ENCODE results near the gene COLEC11.

COLEC11 gene

DNA sequence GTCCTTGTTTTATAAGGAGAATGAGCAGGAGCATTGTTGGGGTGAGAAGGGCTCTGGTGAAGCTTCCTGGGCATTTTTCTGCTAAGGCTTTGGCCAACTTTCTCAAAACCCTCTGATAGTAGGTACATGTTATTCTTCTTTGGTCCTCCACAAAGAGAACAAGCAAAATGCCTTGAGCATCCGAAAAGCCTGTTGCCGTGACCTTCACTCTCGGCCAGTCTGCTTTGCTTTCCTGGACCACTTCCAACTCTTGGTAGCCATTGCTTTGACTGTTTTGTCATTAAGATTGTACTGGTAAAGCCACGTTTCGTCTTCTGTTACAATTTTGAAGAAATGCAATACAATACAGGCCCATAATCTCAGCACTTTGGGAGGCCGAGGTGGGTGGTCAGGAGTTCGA lies 35.7 kb downstream of the COLEC11 start:
- TF ChIP-seq, protein P1, sequence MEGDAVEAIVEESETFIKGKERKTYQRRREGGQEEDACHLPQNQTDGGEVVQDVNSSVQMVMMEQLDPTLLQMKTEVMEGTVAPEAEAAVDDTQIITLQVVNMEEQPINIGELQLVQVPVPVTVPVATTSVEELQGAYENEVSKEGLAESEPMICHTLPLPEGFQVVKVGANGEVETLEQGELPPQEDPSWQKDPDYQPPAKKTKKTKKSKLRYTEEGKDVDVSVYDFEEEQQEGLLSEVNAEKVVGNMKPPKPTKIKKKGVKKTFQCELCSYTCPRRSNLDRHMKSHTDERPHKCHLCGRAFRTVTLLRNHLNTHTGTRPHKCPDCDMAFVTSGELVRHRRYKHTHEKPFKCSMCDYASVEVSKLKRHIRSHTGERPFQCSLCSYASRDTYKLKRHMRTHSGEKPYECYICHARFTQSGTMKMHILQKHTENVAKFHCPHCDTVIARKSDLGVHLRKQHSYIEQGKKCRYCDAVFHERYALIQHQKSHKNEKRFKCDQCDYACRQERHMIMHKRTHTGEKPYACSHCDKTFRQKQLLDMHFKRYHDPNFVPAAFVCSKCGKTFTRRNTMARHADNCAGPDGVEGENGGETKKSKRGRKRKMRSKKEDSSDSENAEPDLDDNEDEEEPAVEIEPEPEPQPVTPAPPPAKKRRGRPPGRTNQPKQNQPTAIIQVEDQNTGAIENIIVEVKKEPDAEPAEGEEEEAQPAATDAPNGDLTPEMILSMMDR (IDR thresholded peaks at IDR 0.05; ENCODE audit: extremely low read depth, insufficient read depth, missing control alignments), result no peak
- in situ Hi-C loops (cut with MboI; ENCODE audit: low pct_unique_long_range_greater_than_20kb, low sequenced_read_pairs, unreplicated experiment), result no loop called here
- no peak for DNase-seq (ENCODE audit: low spot score)

DNA sequence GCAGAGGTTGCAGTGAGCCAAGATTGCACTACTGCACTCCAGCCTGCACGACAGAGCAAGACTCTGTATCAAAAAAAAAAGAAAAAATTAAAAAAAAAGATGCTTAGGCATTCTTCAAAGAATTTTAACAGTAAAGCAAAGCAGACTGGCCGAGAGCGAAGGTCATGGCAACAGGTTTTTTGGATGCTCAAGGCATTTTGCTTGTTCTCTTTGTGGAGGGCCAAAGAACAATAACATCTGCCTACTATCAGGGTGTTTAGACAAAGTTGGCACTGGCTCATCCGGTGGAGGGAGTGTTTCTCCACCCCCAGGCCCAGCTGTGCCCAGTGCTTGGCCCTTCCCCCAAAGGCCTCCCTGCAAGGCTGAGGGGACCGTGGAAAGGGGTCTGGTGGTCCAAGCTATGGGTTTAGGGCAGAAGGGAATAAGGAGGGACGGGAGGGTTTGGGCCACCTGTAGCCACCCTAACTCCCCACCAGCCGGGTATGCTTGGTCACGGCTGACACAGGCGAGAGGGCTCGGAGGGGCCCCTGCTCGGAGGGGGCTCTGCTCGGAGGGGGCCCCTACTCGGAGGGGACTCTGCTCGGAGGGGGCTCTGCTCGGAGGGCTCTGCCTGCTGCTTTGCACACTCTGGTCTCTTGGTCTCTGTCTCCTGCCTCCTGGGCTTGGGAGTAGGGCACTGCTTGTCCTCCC lies 36.4 kb downstream of the COLEC11 start:
- TF ChIP-seq, protein P1 (IDR thresholded peaks at IDR 0.05; ENCODE audit: extremely low read depth, insufficient read depth, missing control alignments), result no peak
- in situ Hi-C loops (cut with MboI; ENCODE audit: low pct_unique_long_range_greater_than_20kb, low sequenced_read_pairs, unreplicated experiment), result no loop called here
- no peak for DNase-seq (ENCODE audit: low spot score)

DNA sequence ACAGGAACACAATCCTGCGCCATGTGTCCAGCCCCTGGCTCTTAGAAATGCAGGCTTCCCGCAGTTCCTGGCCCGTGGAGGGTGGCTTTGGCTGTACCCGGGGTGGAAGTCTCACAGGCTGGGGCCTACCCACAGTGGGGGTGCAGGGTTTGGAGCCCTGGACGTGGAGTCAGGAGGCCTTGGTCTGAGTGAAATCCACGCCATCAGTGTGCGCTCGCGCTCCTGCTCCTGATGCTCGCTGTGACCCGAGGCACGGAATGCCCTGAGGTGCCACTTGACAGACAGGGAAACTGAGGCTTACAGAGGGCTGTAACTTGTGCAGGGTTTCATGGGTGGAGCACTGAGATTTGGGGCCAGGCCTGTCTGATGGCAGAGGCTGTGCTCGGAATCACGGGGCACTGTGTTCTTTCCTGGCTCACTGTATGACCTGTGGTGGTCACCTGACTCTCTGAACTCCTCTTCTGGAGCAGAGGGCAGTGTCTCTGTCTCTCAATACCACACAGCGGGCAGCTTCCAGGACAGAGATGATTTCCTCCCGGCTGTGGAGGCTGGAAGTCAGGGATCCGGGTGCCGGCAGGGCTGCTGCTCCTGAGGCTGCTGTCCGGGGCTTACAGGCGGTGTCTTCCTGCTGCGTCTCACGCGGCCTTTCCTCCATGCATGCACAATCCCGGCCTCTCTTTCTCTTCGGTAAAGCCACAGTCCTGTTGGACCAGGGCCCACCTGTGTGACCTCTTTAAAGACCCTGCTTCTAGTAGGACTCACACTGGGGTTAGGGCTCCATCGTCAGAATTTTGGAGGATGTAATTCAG lies 37.1 kb downstream of the COLEC11 start:
- no peak for DNase-seq (ENCODE audit: low spot score)
- in situ Hi-C loops (cut with MboI; ENCODE audit: low pct_unique_long_range_greater_than_20kb, low sequenced_read_pairs, unreplicated experiment), result no loop called here
- TF ChIP-seq, protein P1 (IDR thresholded peaks at IDR 0.05; ENCODE audit: extremely low read depth, insufficient read depth, missing control alignments), result no peak

DNA sequence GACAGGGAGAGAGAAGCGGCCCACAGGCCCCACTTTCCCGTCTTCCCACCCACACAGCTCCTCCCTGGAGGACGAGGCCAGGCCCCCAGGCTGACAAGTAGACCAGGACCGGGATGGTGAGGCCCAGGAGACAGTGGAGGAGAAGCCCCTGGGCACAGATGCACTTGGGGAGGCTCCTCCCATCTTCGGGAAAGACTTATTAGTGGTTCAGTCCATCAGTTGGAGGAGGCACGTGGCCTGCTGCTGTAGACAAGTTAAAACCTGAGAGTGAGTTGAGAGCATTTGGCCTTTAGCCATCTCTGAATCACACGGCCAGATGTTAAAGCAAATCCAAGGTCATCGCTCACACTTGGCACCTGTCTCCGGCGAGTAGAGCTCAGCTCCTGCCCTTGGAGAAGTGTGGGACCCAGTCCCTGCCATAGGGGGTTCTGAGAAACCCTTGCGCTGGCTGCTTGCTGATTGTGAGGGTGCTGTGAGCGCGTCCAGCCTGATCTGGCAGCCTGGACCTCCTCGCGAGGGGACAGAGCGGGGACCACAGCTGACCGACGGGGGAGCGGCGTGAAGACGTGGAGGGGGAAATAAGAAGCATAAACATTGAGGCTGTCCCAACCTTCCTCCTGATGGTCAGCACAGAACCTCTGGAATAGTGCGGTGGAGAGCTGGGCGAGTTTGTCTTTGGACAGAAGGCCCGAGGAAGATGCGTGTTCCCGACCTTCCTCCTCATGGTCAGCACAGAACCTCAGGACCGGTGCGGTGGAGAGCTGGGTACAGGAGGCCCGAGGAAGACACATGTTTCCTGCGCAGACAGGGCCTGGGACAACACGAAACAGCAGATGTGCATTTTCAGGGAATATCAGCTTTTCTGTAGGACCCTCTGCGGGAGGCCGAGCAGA lies 38.4 kb downstream of the COLEC11 start:
- in situ Hi-C loops (cut with MboI; ENCODE audit: low pct_unique_long_range_greater_than_20kb, low sequenced_read_pairs, unreplicated experiment), result no loop called here
- TF ChIP-seq, protein P1 (IDR thresholded peaks at IDR 0.05; ENCODE audit: extremely low read depth, insufficient read depth, missing control alignments), result no peak
- DNase-seq (ENCODE audit: low spot score), result no peak

DNA sequence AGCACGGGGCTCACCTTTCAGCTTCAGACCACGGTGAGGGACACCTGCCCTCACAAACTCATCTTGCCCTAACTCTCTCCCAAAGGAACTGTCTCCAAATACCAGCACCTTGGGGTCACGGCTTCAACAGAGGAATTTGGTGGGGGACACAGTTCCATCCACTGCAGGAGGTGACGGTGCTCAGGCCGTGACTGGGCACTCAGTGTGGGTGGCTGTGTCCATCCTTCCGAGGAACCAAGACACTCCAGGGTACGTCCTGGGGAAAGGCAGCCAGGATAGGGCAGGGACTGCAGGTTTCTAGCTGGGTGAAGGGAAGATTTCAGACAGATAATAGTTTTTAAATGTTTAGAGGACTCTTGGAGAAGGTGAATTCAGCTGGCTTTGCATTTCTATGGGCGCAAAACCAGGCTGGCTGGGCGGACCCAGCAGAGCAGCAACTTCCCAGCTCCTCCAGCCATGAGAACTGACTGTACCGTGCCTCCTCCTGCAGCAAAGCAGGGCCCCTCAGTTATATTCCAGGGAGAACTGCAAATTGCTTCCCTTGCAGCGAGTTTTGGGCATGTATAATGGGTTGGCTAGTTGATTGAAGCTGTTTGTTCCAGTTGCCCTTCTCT lies 39.2 kb downstream of the COLEC11 start:
- TF ChIP-seq, protein P1 (IDR thresholded peaks at IDR 0.05; ENCODE audit: extremely low read depth, insufficient read depth, missing control alignments), result no peak
- in situ Hi-C loops (cut with MboI; ENCODE audit: low pct_unique_long_range_greater_than_20kb, low sequenced_read_pairs, unreplicated experiment), result no loop called here
- DNase-seq (ENCODE audit: low spot score), result no peak

DNA sequence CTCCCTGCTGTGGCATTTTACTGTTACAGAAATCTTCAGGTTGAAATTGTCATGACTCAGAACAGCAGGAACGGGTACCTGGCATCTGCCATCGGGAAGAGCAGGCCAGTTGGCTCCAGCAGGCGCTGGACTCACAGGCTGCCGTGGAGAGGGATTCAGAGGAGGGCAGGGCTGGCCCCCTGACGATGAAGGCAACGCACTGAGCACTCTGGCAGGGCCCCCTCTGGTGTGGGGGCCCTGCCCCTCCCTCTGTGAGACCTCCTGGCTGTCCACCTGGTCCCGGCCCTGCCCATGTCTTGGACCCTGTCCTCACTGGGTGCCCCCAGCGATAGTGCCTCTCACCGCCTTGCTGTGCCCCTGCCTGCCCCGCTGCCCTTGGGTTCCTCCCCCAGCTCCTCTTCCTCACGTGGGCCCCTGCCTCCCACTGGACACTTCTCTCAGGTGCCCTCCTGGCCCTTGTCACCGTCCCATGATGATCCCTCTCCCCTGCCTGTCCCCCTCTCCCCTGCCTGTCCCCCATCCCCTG lies 39.7 kb downstream of the COLEC11 start:
- TF ChIP-seq, protein P1 (IDR thresholded peaks at IDR 0.05; ENCODE audit: extremely low read depth, insufficient read depth, missing control alignments), result no peak
- in situ Hi-C loops (cut with MboI; ENCODE audit: low pct_unique_long_range_greater_than_20kb, low sequenced_read_pairs, unreplicated experiment), result no loop called here
- no peak for DNase-seq (ENCODE audit: low spot score)

Data from GM13977 (cell line).